Activated T-helper 1 cell treated with Interleukin-2 at 50 U/mL for 16 hours (primary cell): Measurements from ENCODE around the gene TP53RK.

Source experiments
- DNase-seq: peaks from one replicate; pipeline ENCODE4 v3.0.0-alpha.2; 2020; ENCODE audit warnings: low read depth

The TP53RK gene

GRCh38 chr20:46638134-46638897 lies 50.9 kb downstream of the TP53RK start:
- DNase-seq: no peak

DNA sequence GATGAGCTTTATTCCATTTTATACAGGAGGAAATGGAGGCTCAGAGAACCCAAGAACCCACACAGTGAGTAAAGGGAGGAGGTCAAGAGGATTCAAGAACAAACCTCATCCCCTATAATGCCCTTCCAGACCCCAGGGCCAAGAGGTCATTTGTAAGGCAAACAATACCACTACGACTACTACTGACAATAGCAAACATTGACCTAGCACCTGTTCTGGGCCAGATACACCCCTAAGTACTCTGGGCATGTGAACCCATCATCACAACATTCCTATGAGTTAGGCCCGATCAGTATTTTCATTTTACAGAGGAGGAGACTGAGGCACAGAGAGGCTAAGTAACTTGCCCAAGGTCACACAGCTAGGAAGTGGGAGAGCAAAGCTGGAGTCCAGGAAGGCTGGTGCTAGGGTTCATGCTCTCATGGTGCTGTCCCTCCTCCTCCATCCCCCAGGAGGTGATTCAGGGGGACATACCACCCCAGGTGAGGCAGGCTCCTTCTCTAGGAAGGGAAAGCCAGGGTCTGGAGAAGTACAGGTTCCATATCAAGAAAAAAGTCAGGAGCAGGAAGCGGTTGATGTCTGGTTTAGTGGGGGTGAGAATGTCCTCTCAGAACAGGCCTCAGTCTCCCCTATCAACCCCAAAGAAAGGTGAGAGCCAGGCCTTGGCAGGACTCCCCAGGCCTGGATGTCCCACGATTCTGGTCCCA lies 51.7 kb downstream of the TP53RK start:
- DNase-seq: no peak

- DNase-seq: no peak
Observed at GRCh38 chr20:46637020-46637419, 52.2 kb downstream of the TP53RK start.

GRCh38 chr20:46636514-46636913 lies 52.7 kb downstream of the TP53RK start:
- DNase-seq: no peak

DNA sequence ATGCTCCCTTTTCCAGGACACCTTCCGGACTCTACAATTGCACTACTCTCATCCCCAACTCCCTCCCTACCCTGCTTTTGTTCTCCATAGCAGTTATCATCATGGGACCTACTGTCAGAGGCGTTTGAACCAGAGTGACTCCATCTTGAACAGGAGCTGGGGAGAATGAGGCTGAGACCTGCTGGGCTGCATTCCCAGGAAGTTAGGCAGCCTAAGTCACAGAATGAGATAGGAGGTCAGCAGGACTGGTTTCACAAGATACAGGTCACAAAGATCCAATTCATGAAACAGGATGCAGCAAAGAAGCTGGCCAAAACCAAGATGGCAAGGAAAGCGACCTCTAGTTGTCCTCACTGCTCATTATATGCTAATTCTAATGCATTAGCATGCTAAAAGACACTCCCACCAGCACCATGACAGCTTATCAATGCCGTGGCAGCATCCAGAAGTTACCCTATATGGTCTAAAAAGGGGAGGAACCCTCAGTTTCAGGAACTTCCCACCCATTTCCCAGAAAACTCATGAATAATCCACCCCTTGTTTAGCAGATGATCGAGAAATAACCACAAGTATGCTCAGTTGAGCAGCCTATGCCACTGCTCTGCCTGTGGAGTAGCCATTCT lies 53.6 kb downstream of the TP53RK start:
- no peak for DNase-seq

GRCh38 chr20:46634528-46634927 lies 54.7 kb downstream of the TP53RK start:
- no peak for DNase-seq
